HG02763 (cell line): ENCODE data around the gene KRTAP21-1.
"Not testable (repeated sequence)": the region's sequence is repeated elsewhere in the genome, so short reads cannot be mapped to it uniquely, and the experiment has no call there.

Experiments
- ATAC-seq: cut with Tn5 transposase; IDR thresholded peaks from one replicate; pipeline ENCODE4 v1.9.1; 2021; ENCODE audit warnings: mild to moderate bottlenecking, moderate library complexity; ENCODE audit not compliant: unreplicated experiment

KRTAP21-1 gene

GRCh38 chr21:30755328-30755727, at the start of gene KRTAP21-1:
KRTAP21-1 (minus strand) TSS chr21:30755428; CDS start chr21:30755378, 50 bp downstream.
- not testable (repeated sequence) for ATAC-seq

GRCh38 chr21:30800605-30801004, 45.4 kb upstream of the KRTAP21-1 start:
- no peak for ATAC-seq

GRCh38 chr21:30793581-30794314, 38.5 kb upstream of the KRTAP21-1 start:
- ATAC-seq = no peak

GRCh38 chr21:30779249-30779648, 24.0 kb upstream of the KRTAP21-1 start:
- ATAC-seq = no peak

GRCh38 chr21:30769724-30770431, 14.7 kb upstream of the KRTAP21-1 start:
- ATAC-seq = no peak

- ATAC-seq = no peak
Measured at GRCh38 chr21:30760776-30761175, 5.5 kb upstream of the KRTAP21-1 start.

GRCh38 chr21:30758306-30758705, 3.1 kb upstream of the KRTAP21-1 start:
- ATAC-seq = no peak

GRCh38 chr21:30747159-30747558, 8.1 kb downstream of the KRTAP21-1 start, which contains the start of gene KRTAP21-2:
KRTAP21-2 (minus strand) TSS chr21:30747259; CDS start chr21:30747202, 57 bp downstream.
- ATAC-seq = no peak

- ATAC-seq = no peak
Measured at GRCh38 chr21:30740462-30740861, 14.8 kb downstream of the KRTAP21-1 start.

- ATAC-seq = no peak
Measured at GRCh38 chr21:30733026-30733425, 22.2 kb downstream of the KRTAP21-1 start.

- no peak for ATAC-seq
Measured at GRCh38 chr21:30726726-30727125, 28.5 kb downstream of the KRTAP21-1 start.

- no peak for ATAC-seq
Measured at GRCh38 chr21:30719401-30719800, 35.8 kb downstream of the KRTAP21-1 start.

GRCh38 chr21:30718239-30718909, 36.9 kb downstream of the KRTAP21-1 start, which contains the start of gene KRTAP21-3:
KRTAP21-3 (minus strand) TSS chr21:30718777; CDS start chr21:30718759, 18 bp downstream.
- no peak for ATAC-seq

GRCh38 chr21:30717105-30717504, 38.1 kb downstream of the KRTAP21-1 start:
- ATAC-seq = no peak

GRCh38 chr21:30714946-30715345, 40.3 kb downstream of the KRTAP21-1 start:
- no peak for ATAC-seq

- no peak for ATAC-seq
Measured at GRCh38 chr21:30714456-30714855, 40.8 kb downstream of the KRTAP21-1 start.

- ATAC-seq = no peak
Measured at GRCh38 chr21:30713766-30714165, 41.5 kb downstream of the KRTAP21-1 start.

- ATAC-seq = no peak
Measured at GRCh38 chr21:30710499-30710898, 44.7 kb downstream of the KRTAP21-1 start.

GRCh38 chr21:30707409-30707808, 47.8 kb downstream of the KRTAP21-1 start:
- ATAC-seq = no peak
